T1000 (cell line): Measurements from ENCODE around the gene DPYSL3.

Experiments used
- DNase-seq: peaks from one replicate; lab custom pipeline; 2025; ENCODE audit warnings: mixed read lengths; lab: John Stamatoyannopoulos, UW

Gene DPYSL3

DNA sequence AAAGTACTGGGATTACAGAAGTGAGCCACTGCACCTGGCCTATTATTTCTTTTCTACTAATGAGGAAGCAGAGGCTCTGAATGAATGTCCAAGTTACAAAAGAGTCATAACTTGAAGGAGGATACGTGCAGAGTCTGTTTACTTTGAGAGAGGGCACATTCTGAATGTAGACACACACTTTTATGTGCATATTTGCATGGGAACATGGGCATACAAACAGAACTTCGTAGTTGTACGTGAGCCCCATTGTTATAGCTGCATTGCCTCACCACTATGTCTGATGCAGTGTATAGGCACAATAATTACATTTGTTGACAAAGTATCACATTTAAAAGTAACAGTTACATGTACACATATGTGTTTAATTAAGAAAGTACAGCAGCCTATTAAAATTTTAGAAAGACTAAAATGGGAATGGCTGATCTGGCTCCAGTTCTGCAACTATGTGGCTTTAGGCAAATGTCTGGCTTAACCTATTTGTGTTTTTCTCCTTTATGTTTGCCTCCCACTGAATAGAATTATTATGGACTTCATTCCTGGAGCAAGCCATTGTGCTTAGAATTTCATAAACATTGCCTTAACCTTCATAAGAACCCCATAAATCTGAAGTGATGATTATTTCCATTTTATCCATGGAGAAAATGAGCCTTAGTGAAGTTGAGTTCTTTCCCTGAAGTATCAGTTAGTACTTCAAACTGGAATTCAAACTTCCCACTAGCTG is 3.0 kb upstream of the DPYSL3 start:
- no peak for DNase-seq

DNA sequence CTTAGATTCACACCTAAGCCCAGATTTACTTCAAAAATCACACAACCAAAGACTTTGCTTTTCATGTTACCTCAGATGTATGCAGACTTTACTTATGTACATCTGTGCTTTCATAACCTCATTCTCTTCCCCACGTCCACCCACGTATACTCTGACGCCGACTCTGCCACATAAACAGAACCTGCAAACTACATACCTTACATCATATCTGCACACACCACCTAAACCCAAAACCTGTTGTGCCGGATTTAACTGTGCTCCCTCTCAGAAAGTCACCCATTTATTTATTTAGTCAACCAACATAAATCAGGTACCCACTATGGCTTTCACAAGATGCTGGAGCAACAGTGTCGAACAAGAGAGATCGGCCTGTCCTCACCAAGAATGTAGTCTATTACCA is 1.0 kb upstream of the DPYSL3 start:
- no peak for DNase-seq

DNA sequence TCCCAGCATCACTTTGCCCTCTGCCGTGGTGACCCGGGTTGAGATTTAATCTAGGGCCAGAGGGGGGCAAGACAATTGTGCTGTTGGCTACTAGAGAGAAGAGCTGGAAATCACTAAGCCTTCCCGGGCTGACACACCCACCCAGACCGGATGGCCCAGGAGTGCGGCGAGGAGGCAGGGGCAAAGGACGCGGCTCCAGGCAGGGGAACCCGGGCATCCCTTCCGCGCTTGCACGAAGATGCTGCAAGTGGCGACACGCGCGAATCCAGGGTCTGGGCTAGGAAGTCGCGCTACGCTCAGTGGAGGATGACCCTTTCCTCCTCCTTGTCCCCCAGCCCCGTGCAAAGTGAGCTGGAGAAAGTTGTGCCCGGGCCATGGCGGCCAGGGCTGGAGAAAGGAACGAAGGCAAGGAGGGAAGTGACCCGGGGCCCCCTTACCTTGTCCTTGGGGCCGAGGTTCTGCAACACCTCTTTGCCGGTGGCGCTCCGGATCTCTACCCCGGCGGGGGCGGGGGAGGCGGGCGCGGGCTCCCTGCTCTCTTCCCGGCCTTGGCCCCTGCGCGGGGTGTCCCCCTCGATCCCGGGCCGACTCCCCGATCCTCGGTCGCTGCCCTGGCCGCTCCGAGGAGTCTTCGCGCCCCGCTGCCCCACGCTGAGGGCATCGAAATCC is 693 bp downstream of the DPYSL3 start:
- DNase-seq: no peak

GRCh38 chr5:147508711-147509040 is 1.2 kb downstream of the DPYSL3 start:
- no peak for DNase-seq

GRCh38 chr5:147507480-147508126 is 2.3 kb downstream of the DPYSL3 start:
- no peak for DNase-seq

DNA sequence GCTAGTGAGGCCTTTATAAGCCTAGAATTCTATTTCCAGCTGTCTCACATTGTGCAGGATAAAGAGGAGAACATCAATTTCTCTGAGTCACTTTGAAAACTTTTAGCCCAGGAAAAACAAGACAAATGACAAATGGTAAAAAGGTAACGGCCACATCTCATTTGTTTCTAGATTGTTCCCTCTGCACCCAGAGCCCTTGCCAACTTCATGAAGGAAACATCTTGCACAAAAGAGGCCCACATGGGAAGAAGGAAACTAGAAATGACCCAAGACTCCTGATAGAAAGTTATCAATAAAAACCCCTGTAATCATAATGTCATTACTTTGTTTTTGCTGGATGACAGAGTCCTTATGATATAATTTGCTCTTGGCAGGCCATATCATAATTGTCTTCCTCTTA is 5.3 kb downstream of the DPYSL3 start:
- no peak for DNase-seq

DNA sequence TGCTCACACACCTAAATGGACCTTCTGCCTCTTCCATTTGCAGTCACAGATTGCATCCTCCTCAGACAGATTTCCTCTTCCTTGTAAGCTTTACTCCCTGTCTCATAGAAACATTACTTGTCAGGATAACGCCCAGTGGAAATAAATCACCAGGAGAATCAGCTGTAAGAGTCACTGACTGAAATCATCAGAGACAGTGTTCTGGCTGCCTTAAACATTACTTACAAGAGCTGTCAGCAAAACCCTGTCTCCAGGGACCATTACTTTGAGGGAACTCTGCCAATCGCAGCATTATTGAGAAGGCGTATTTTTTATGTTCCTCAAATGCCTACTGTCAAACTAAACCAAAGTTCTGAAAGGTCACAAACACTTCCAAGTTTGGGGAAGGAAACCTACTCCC is 5.9 kb downstream of the DPYSL3 start:
- DNase-seq: peak; percentile 5

DNA sequence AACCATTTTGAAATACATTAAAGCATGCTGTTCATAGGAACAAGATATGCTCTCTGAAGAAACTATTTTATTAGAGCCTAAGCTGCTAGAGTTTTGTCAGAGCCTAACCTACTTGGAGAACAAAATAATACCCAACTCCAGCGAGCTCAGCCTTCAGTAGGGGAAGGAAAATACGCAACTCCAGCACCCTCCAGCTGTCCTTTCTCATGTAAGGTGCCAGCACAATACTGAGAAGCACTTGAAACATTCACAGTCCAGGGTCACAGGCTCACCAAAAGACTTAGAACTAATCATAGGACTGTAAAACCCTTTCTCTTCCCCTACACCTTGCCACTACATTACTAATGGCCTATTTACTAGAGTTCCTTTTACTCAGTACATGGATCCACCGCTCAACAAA is 18.9 kb downstream of the DPYSL3 start:
- DNase-seq: no peak

DNA sequence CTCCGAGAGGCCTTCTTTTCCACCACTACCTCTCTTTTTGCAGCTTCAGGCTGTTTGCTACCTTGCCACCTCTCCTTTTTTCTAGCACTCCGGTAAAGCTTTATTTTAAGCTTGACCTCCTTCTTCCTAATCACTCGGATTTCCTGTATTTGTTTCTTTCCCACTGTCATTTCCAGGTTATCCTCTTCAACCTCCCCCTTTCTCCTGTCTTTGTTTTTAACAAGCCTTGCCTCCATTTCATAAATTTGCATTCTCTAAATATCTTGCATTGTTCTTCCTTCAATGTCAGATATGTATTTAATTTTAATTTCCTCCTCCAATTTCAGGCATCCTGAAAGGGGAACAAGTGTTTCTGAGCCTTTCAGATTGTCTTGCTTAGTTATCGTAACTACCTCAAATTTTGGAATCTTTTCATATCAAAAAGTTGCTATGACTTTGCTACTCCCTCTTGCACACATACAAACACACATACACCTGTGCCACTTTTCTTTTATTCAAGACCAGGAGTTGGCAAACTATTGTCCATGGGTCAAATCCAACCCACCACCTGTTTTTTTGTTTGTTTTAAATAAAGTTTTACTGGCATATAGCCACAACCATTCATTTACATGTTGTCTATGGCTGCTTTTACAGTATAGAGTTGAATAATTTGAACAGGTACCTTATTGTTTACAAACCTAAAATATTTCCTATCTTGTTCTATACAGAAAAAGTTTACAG is 22.7 kb downstream of the DPYSL3 start:
- DNase-seq: no peak

DNA sequence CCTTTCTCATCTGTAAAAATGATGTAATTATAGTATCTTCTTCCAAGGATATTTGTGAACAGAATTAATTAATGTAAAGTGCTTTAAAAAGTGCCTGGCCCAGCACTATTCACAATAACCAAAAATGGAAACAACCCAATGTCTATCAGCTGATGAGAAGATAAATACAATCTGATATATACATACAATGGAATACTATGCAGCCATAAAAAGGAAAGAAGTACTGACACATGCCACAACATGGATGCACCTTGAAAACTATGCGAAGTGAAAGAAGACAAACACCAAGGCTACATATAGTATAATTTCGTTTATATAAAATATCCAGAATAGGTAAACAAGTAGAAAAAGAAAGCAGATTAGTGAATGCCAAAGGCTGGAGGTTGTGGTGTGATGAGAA is 24.1 kb downstream of the DPYSL3 start:
- DNase-seq: no peak

DNA sequence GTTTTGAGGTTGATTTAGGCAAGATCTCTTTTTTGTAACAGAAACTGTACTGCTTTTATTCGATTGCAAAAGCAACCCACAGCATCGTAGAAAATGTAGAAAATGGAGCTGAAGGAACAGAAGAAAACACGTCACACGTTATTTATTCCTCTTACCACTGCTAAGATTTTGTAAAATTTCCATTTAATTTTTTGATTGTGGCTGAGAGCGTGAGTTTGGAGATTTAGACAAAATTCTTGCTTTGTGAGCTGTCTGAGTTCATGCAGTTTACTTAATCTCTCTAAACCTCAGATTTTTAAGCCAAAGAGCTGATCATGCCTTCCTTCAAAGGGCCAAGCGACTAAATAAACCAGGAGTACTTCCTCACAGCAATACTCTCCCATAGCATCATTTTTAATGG is 24.8 kb downstream of the DPYSL3 start:
- DNase-seq: no peak

GRCh38 chr5:147484708-147485020 is 25.2 kb downstream of the DPYSL3 start:
- no peak for DNase-seq

DNA sequence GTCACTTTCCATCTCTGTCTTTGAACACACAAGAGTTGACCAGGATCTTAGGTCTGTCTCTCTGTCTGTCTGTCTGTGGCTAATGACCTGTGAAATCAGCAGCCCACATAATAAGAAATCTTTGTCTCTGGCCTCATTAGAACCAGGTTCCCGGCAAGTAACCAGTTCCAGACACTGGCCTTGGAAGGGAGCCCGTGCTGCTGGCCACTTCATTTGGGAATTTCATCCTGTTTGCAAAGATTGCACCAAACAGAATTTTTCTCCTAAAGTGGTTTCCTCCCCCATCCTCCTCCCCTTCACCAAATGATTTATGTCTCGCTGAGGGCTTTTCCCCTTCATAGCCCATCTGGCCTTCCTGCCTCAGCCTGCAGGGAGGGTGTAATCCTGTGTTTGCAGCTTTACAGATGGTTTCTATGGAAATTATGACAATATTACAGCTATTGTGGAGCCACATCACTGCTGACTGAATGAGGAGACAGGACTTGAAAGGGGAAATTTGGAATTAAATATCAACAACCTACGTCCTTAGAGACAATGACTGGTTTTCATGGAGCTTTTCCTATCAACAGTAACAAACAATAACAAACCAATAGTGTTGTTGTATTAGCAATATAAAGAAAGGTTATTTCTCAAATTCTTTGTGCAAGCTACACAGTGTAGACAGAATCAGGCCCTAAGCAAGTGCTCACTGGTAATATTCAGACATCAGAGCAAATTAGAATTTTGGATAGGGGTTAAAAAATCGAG is 25.7 kb downstream of the DPYSL3 start:
- DNase-seq: no peak

- no peak for DNase-seq
Measured at GRCh38 chr5:147483188-147483790, 26.6 kb downstream of the DPYSL3 start.

DNA sequence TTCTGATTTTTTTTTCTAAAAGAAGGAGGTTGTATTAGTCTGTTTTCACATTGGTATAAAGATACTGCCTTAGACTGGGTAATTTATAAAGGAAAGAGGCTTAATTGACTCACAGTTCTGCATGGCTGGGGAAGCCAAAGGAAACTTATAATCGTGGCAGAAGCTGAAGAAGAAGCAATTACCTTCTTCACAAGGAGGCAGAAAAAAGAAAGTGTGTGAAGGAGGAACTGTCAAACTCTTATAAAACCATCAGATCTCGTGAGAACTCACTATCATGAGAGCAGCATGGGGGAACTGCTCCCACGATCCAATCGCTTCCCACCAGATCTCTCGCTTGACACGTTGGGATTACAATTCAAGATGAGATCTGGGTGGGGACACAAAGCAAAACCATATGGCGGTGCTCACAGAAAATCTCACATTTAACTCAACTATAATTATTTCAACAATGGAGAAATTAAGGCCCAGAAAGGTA is 27.1 kb downstream of the DPYSL3 start:
- DNase-seq: no peak

GRCh38 chr5:147481874-147482705 is 27.8 kb downstream of the DPYSL3 start:
- DNase-seq: no peak

DNA sequence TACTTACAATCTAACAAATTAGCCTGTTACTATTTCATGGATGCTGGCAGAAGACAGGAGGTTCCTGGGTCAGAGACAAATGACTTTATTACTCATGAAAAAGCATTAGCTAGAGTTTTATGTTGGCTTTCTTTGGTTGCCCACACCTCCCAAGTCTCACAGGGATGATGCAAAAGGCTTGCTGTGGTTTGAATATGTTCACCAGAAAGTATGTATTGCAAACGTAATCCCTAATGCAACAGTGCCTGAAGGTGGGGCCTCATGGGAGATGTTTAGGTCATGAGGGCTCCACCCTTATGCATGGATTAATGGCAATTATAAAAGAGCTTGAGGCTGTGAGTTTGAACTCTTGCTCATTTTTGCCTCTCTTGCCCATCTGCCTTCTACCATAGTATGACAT is 28.5 kb downstream of the DPYSL3 start:
- DNase-seq: no peak

- DNase-seq: no peak
Measured at GRCh38 chr5:147479949-147480348, 29.9 kb downstream of the DPYSL3 start.

DNA sequence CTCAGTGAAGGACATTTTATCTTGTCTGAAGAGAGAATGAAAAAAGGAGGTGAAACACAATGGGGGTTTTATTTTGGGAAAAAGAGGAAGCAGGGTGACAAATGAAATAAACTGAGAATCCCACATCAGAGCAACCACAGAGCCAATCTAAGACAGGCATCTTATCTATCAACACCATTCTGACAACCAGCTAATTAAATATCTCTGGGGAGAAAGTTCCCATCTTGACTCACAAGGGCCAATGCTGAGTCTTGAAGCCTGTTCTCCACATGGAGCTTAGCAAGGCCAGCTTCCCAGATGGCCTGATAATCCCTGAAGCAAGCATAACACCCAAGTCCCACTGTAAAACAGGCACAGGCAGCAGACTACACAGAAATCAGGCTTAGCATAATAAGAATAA is 30.4 kb downstream of the DPYSL3 start:
- no peak for DNase-seq

GRCh38 chr5:147474140-147474539 is 35.7 kb downstream of the DPYSL3 start:
- DNase-seq: no peak
